Osteocyte (in vitro differentiated cells): Measurements from ENCODE around the gene NEK4. TPM values are rescaled to one million over a fixed set of nuclear protein-coding genes. Genes with fewer than 3 reads are reported as not detected.

Source experiments
- DNase-seq: peaks from one replicate; pipeline ENCODE4 v3.0.0; 2021; ENCODE audit warnings: mixed read lengths; ENCODE audit not compliant: unreplicated experiment; ENCODE audit errors: extremely low spot score
- H3K27ac Mint-ChIP-seq: one replicate; pipeline ENCODE4 v1.8.0; 2021; ENCODE audit warnings: mild to moderate bottlenecking, mixed read lengths; ENCODE audit not compliant: unreplicated experiment
- H3K27me3 Mint-ChIP-seq: one replicate; pipeline ENCODE4 v1.8.0; 2021; ENCODE audit warnings: mixed read lengths; ENCODE audit not compliant: unreplicated experiment
- H3K36me3 Mint-ChIP-seq: one replicate; pipeline ENCODE4 v1.8.0; 2021; ENCODE audit warnings: mixed read lengths; ENCODE audit not compliant: unreplicated experiment
- H3K4me1 Mint-ChIP-seq: one replicate; pipeline ENCODE4 v1.8.0; 2021; ENCODE audit warnings: mixed read lengths; ENCODE audit not compliant: unreplicated experiment
- H3K4me3 Mint-ChIP-seq: one replicate; pipeline ENCODE4 v1.8.0; 2021; ENCODE audit warnings: mild to moderate bottlenecking, moderate library complexity, mixed read lengths; ENCODE audit not compliant: unreplicated experiment
- H3K9me3 Mint-ChIP-seq: one replicate; pipeline ENCODE4 v1.8.0; 2021; ENCODE audit warnings: mixed read lengths; ENCODE audit not compliant: unreplicated experiment
- CTCF ChIP-seq: fragments of 200-600 bp; sonication (generic); IDR thresholded peaks from 2 replicates; pipeline ENCODE4 v1.5.0; 2021; ENCODE audit warnings: antibody characterized with exemption, mild to moderate bottlenecking, moderate library complexity
- long read RNA-seq: library from polyadenylated mRNA; unstranded; transcript quantifications from one replicate; pipeline ENCODE4 v2.0.0, GENCODE V29; 2021
- total RNA-seq: library from RNA; stranded (reverse); gene quantifications from 2 replicates; pipeline ENCODE4 v1.2.1, GENCODE V29; 2021

NEK4 gene
- total RNA-seq, result 17.3 and 23.1 TPM in 2 replicates
- long read RNA-seq, full-length matches to known transcripts, result 12 of 37 reads
- long read RNA-seq, partial matches to known transcripts, result 10 of 37 reads
- long read RNA-seq, other reads (novel, unspliced or antisense), result 15 of 37 reads

- DNase-seq, result peak; percentile 97
- Mint-ChIP-seq H3K36me3 (peaks cover 1% of the 10 kb centered on the region), H3K27me3 (no peaks in the 10 kb centered on the region), H3K27ac (peak within 1 kb of the TSS; percentile 91), H3K4me3 (peak within 1 kb of the TSS; percentile 94), H3K9me3 (no peaks in the 10 kb centered on the region), H3K4me1 (peaks cover 16% of the 10 kb centered on the region)
- peak; percentile 32 for TF ChIP-seq CTCF
These were observed at the start of gene NEK4 for GRCh38 chr3:52770496-52771333. TSS of gene NEK4 (minus strand) at chr3:52770940. CDS start at chr3:52770746, 194 bp downstream.

GRCh38 chr3:52819936-52820335 is 49.2 kb upstream of the NEK4 start:
- no peak for DNase-seq
- no peaks in the 10 kb centered on the region for H3K9me3 Mint-ChIP-seq
- H3K36me3 Mint-ChIP-seq, result no peaks in the 10 kb centered on the region
- no peak for TF ChIP-seq CTCF
- no peak overlapping the region for H3K4me3 Mint-ChIP-seq
- no peaks in the 10 kb centered on the region for H3K27me3 Mint-ChIP-seq
- H3K4me1 Mint-ChIP-seq, result no peaks in the 10 kb centered on the region
- no peak overlapping the region for H3K27ac Mint-ChIP-seq

GRCh38 chr3:52817860-52818259 is 47.1 kb upstream of the NEK4 start:
- H3K27ac Mint-ChIP-seq, result no peak overlapping the region
- no peak overlapping the region for H3K4me3 Mint-ChIP-seq
- H3K9me3 Mint-ChIP-seq, result no peaks in the 10 kb centered on the region
- H3K36me3 Mint-ChIP-seq, result no peaks in the 10 kb centered on the region
- no peaks in the 10 kb centered on the region for H3K27me3 Mint-ChIP-seq
- no peak for DNase-seq
- no peak for TF ChIP-seq CTCF
- H3K4me1 Mint-ChIP-seq, result no peaks in the 10 kb centered on the region

- no peaks in the 10 kb centered on the region for H3K27me3 Mint-ChIP-seq
- H3K36me3 Mint-ChIP-seq, result no peaks in the 10 kb centered on the region
- no peaks in the 10 kb centered on the region for H3K4me1 Mint-ChIP-seq
- no peaks in the 10 kb centered on the region for H3K9me3 Mint-ChIP-seq
- TF ChIP-seq CTCF, result no peak
- no peak for DNase-seq
- H3K27ac Mint-ChIP-seq, result no peak overlapping the region
- no peak overlapping the region for H3K4me3 Mint-ChIP-seq
These were observed 46.5 kb upstream of the NEK4 start for GRCh38 chr3:52817221-52817620.

- Mint-ChIP-seq H3K4me1 (no peaks in the 10 kb centered on the region), H3K4me3 (no peak overlapping the region), H3K36me3 (no peaks in the 10 kb centered on the region), H3K27ac (no peak overlapping the region), H3K9me3 (no peaks in the 10 kb centered on the region), H3K27me3 (no peaks in the 10 kb centered on the region)
- no peak for DNase-seq
- no peak for TF ChIP-seq CTCF
These were observed 45.9 kb upstream of the NEK4 start for GRCh38 chr3:52816654-52817053.
